ENCODE results near the gene RHEBL1.
A peak's percentile ranks its signal among the peaks of the same experiment; 100 is the strongest.

RHEBL1 gene

GRCh38 chr12:49061157-49061650, 8.6 kb downstream of the RHEBL1 start:
- POLR2A ChIA-PET, result no interaction called here
- DNase-seq (ENCODE audit: extremely low spot score), result no peak
- TF ChIP-seq CTCF (IDR thresholded peaks at IDR 0.05; ENCODE audit: control extremely low read depth, extremely low read depth, low read depth, missing control alignments), result no peak
- CTCF ChIA-PET, result interaction anchor here (5.7 kb wide), 1 partner anchor 27 kb away, joined by 82 read pairs; no protein-coding TSS in a partner anchor

GRCh38 chr12:49060237-49061156, 9.3 kb downstream of the RHEBL1 start, which contains the start of gene KMT2D:
Gene KMT2D, minus strand, starts transcription at chr12:49060794. Its CDS starts 5,470 bp downstream, at chr12:49055324.
- TF ChIP-seq CTCF (IDR thresholded peaks at IDR 0.05; ENCODE audit: control extremely low read depth, extremely low read depth, low read depth, missing control alignments), result no peak
- CTCF ChIA-PET, result interaction anchor here (0.8 to 3.3 kb wide), 3 partner anchors 17 to 39 kb away, joined by 3 to 15 read pairs (median 3); no protein-coding TSS in a partner anchor
- POLR2A ChIA-PET, result no interaction called here
- peak; percentile 92 for DNase-seq (ENCODE audit: extremely low spot score)

GRCh38 chr12:49059299-49060171, 10.2 kb downstream of the RHEBL1 start:
- CTCF ChIA-PET, result interaction anchor here (0.8 to 3.3 kb wide), 6 partner anchors 16 to 40 kb away, joined by 3 to 15 read pairs (median 6); no protein-coding TSS in a partner anchor
- POLR2A ChIA-PET, result interaction anchor here (0.9 kb wide), 1 partner anchor 71 kb away, joined by 3 read pairs; no protein-coding TSS in a partner anchor
- no peak for TF ChIP-seq CTCF (IDR thresholded peaks at IDR 0.05; ENCODE audit: control extremely low read depth, extremely low read depth, low read depth, missing control alignments)
- DNase-seq (ENCODE audit: extremely low spot score), result no peak

GRCh38 chr12:49059045-49059298, 10.8 kb downstream of the RHEBL1 start:
- ChIA-PET POLR2A (interaction anchor here (0.6 to 0.9 kb wide), 3 partner anchors 42 to 71 kb away, joined by 3 to 4 read pairs (median 3); no protein-coding TSS in a partner anchor), CTCF (interaction anchor here (0.6 to 3.3 kb wide), 7 partner anchors 11 to 46 kb away, joined by 3 to 15 read pairs (median 5); partner anchors contain the start of gene RHEBL1)
- no peak for DNase-seq (ENCODE audit: extremely low spot score)
- TF ChIP-seq CTCF (IDR thresholded peaks at IDR 0.05; ENCODE audit: control extremely low read depth, extremely low read depth, low read depth, missing control alignments), result no peak

GRCh38 chr12:49058366-49059044, 11.3 kb downstream of the RHEBL1 start:
- POLR2A ChIA-PET, result interaction anchor here (0.6 to 1.0 kb wide), 5 partner anchors 15 to 72 kb away, joined by 3 to 4 read pairs (median 3); no protein-coding TSS in a partner anchor
- CTCF ChIA-PET, result interaction anchor here (0.6 to 3.3 kb wide), 10 partner anchors 11 to 72 kb away, joined by 3 to 15 read pairs (median 4); partner anchors contain the start of gene RHEBL1
- TF ChIP-seq CTCF (IDR thresholded peaks at IDR 0.05; ENCODE audit: control extremely low read depth, extremely low read depth, low read depth, missing control alignments), result no peak
- no peak for DNase-seq (ENCODE audit: extremely low spot score)

Data from GM10248 (cell line).